Urinary bladder (tissue), 4 donors: ENCODE results near the gene CHAD. TPM values are rescaled to one million over a fixed set of nuclear protein-coding genes. Genes with fewer than 3 reads are reported as not detected.
"Not testable (repeated sequence)": the region's sequence is repeated elsewhere in the genome, so short reads cannot be mapped to it uniquely, and the experiment has no call there.

Source experiments
- DNase-seq: peaks from one replicate; pipeline ENCODE4 v3.0.0-alpha.2; 2015; ENCODE audit errors: extremely low spot score
- H3K27ac ChIP-seq: one replicate; pipeline ENCODE4 v1.5.1; 2013; ENCODE audit warnings: low read depth, mild to moderate bottlenecking, moderate library complexity
- H3K36me3 ChIP-seq: one replicate; pipeline ENCODE4 v1.6.1; 2013; ENCODE audit warnings: mild to moderate bottlenecking, moderate library complexity; ENCODE audit not compliant: insufficient read depth
- H3K4me1 ChIP-seq: one replicate; pipeline ENCODE4 v1.6.1; 2013; ENCODE audit warnings: mild to moderate bottlenecking, moderate library complexity; ENCODE audit not compliant: insufficient read depth
- H3K4me3 ChIP-seq: one replicate; pipeline ENCODE4 v1.5.1; 2013; ENCODE audit warnings: low read depth, low read length
- WGBS: extraction: QIAGEN DNeasy Blood & Tissue Kit; methylation state at CpG from one replicate; pipeline ENCODE4 v1.1.7; 2013; 5-methylcytosine and 5-hydroxymethylcytosine counted together
- polyA plus RNA-seq: library from polyadenylated mRNA; stranded (reverse); fragments of 200-250 nt; gene quantifications from one replicate; pipeline ENCODE4 v1.2.3, GENCODE V29; 2013
- total RNA-seq: library from RNA; depleted of rRNA; stranded (reverse); fragments of >200 nt; gene quantifications from one replicate; pipeline ENCODE4 v1.2.3, GENCODE V29; 2014
- donor health status: healthy with polysubstance abuse.
- donor health status: healthy.

The CHAD gene
- total and polyA plus RNA-seq, 2 donors, result 0.32 TPM; not detected in 1

- Histone ChIP-seq H3K36me3 (no peaks in the 10 kb centered on the region), H3K4me3 (no peak overlapping the region), H3K4me1 (no peaks in the 10 kb centered on the region), H3K27ac (no peak overlapping the region)
- 79% methylated on average over 6 of the region's 6 CpGs for WGBS
- no peak for DNase-seq
These were observed 5.8 kb upstream of the CHAD start for GRCh38 chr17:50474523-50474922.

GRCh38 chr17:50473901-50474300 is 5.2 kb upstream of the CHAD start:
- H3K4me3 ChIP-seq, result no peak overlapping the region
- no peak overlapping the region for H3K27ac ChIP-seq
- DNase-seq, result no peak
- 90% methylated on average over 11 of the region's 11 CpGs for WGBS
- H3K4me1 ChIP-seq, result no peaks in the 10 kb centered on the region
- H3K36me3 ChIP-seq, result no peaks in the 10 kb centered on the region

- H3K36me3 ChIP-seq, H3K4me3 ChIP-seq, DNase-seq, H3K27ac ChIP-seq, H3K4me1 ChIP-seq: not testable (repeated sequence)
- 90% methylated on average over 13 of the region's 13 CpGs for WGBS
These were observed 4.1 kb upstream of the CHAD start for GRCh38 chr17:50472761-50473161.

GRCh38 chr17:50472286-50472685 is 3.6 kb upstream of the CHAD start:
- no peaks in the 10 kb centered on the region for H3K4me1 ChIP-seq
- H3K27ac ChIP-seq, result no peak overlapping the region
- WGBS, result 96% methylated on average over 10 of the region's 10 CpGs
- no peaks in the 10 kb centered on the region for H3K36me3 ChIP-seq
- no peak for DNase-seq
- H3K4me3 ChIP-seq, result no peak overlapping the region

GRCh38 chr17:50471009-50471905 is 2.6 kb upstream of the CHAD start:
- WGBS, result 84% methylated on average over 22 of the region's 22 CpGs
- no peaks in the 10 kb centered on the region for H3K36me3 ChIP-seq
- no peaks in the 10 kb centered on the region for H3K4me1 ChIP-seq
- H3K27ac ChIP-seq, result no peak overlapping the region
- H3K4me3 ChIP-seq, result no peak overlapping the region
- DNase-seq, result no peak

GRCh38 chr17:50470426-50470825 is 1.7 kb upstream of the CHAD start:
- no peak overlapping the region for H3K27ac ChIP-seq
- no peaks in the 10 kb centered on the region for H3K4me1 ChIP-seq
- no peak overlapping the region for H3K4me3 ChIP-seq
- H3K36me3 ChIP-seq, result no peaks in the 10 kb centered on the region
- DNase-seq, result no peak
- WGBS, result 90% methylated on average over 6 of the region's 6 CpGs

- no peaks in the 10 kb centered on the region for H3K36me3 ChIP-seq
- no peak overlapping the region for H3K27ac ChIP-seq
- DNase-seq, result no peak
- H3K4me3 ChIP-seq, result no peak overlapping the region
- H3K4me1 ChIP-seq, result no peaks in the 10 kb centered on the region
- WGBS, result 71% methylated on average over 19 of the region's 19 CpGs
These were observed 1.1 kb upstream of the CHAD start for GRCh38 chr17:50469671-50470305.

GRCh38 chr17:50469208-50469605 is 527 bp upstream of the CHAD start:
- H3K4me1 ChIP-seq, result no peaks in the 10 kb centered on the region
- H3K4me3 ChIP-seq, result peak overlapping the region; percentile 33
- H3K36me3 ChIP-seq, result no peaks in the 10 kb centered on the region
- H3K27ac ChIP-seq, result no peak overlapping the region
- 10% methylated on average over 37 of the region's 37 CpGs for WGBS
- DNase-seq, result no peak

- Histone ChIP-seq H3K27ac (no peak overlapping the region), H3K4me1 (no peaks in the 10 kb centered on the region), H3K4me3 (no peak overlapping the region), H3K36me3 (no peaks in the 10 kb centered on the region)
- WGBS, result 67% methylated on average over 13 of the region's 13 CpGs
- DNase-seq, result no peak
These were observed 801 bp downstream of the CHAD start for GRCh38 chr17:50467855-50468303.

- no peaks in the 10 kb centered on the region for H3K36me3 ChIP-seq
- no peaks in the 10 kb centered on the region for H3K4me1 ChIP-seq
- no peak for DNase-seq
- H3K27ac ChIP-seq, result peak overlapping the region; percentile 57
- WGBS, result 81% methylated on average over 7 of the region's 7 CpGs
- no peak overlapping the region for H3K4me3 ChIP-seq
These were observed 1.4 kb downstream of the CHAD start for GRCh38 chr17:50467114-50467854.

- peak overlapping the region; percentile 57 for H3K27ac ChIP-seq
- no peak for DNase-seq
- H3K4me3 ChIP-seq, result no peak overlapping the region
- WGBS, result 86% methylated on average over 9 of the region's 9 CpGs
- no peaks in the 10 kb centered on the region for H3K36me3 ChIP-seq
- H3K4me1 ChIP-seq, result no peaks in the 10 kb centered on the region
These were observed 2.1 kb downstream of the CHAD start for GRCh38 chr17:50466371-50467113.

GRCh38 chr17:50465635-50466034 is 3.0 kb downstream of the CHAD start:
- no peak for DNase-seq
- no peaks in the 10 kb centered on the region for H3K36me3 ChIP-seq
- no peaks in the 10 kb centered on the region for H3K4me1 ChIP-seq
- no peak overlapping the region for H3K27ac ChIP-seq
- WGBS, result 96% methylated on average over 9 of the region's 9 CpGs
- H3K4me3 ChIP-seq, result no peak overlapping the region

- Histone ChIP-seq H3K4me3 (no peak overlapping the region), H3K27ac (no peak overlapping the region), H3K36me3 (no peaks in the 10 kb centered on the region), H3K4me1 (no peaks in the 10 kb centered on the region)
- 94% methylated on average over 6 of the region's 6 CpGs for WGBS
- no peak for DNase-seq
These were observed 3.5 kb downstream of the CHAD start for GRCh38 chr17:50465171-50465570.
